Measurements from ENCODE around the gene ZBTB24.

Gene ZBTB24

GRCh38 chr6:109449064-109449794 is 33.8 kb downstream of the ZBTB24 start:
- DNase-seq, result no peak

GRCh38 chr6:109448615-109449014 is 34.4 kb downstream of the ZBTB24 start:
- no peak for DNase-seq

GRCh38 chr6:109447878-109448555 is 35.0 kb downstream of the ZBTB24 start:
- no peak for DNase-seq

- no peak for DNase-seq
These were observed 35.9 kb downstream of the ZBTB24 start for GRCh38 chr6:109447087-109447486.

GRCh38 chr6:109446541-109446940 is 36.5 kb downstream of the ZBTB24 start:
- no peak for DNase-seq

- DNase-seq, result no peak
These were observed 36.9 kb downstream of the ZBTB24 start for GRCh38 chr6:109446072-109446471.

- no peak for DNase-seq
These were observed 37.6 kb downstream of the ZBTB24 start for GRCh38 chr6:109445382-109445781.

- DNase-seq, result no peak
These were observed 39.5 kb downstream of the ZBTB24 start for GRCh38 chr6:109443425-109443950.

GRCh38 chr6:109442393-109442924 is 40.6 kb downstream of the ZBTB24 start:
- no peak for DNase-seq

- DNase-seq, result peak; percentile 55
These were observed 41.8 kb downstream of the ZBTB24 start for GRCh38 chr6:109441069-109441816.

- peak; percentile 86 for DNase-seq
These were observed 42.5 kb downstream of the ZBTB24 start, which contains the start of the genes PPIL6 and SMPD2 for GRCh38 chr6:109440331-109441068. Gene PPIL6, minus strand, starts transcription at chr6:109440628. Its CDS starts 38 bp downstream, at chr6:109440590. Gene SMPD2, plus strand, starts transcription at chr6:109440724. Its CDS starts 398 bp downstream, at chr6:109441122.

GRCh38 chr6:109436041-109436440 is 47.0 kb downstream of the ZBTB24 start:
- no peak for DNase-seq

- no peak for DNase-seq
These were observed 48.6 kb downstream of the ZBTB24 start for GRCh38 chr6:109434456-109434855.

- no peak for DNase-seq
These were observed 53.5 kb downstream of the ZBTB24 start for GRCh38 chr6:109429496-109429895.

GRCh38 chr6:109428889-109429477 is 54.0 kb downstream of the ZBTB24 start:
- no peak for DNase-seq

- no peak for DNase-seq
These were observed 58.1 kb downstream of the ZBTB24 start for GRCh38 chr6:109424946-109425345.

GRCh38 chr6:109421184-109421583 is 61.8 kb downstream of the ZBTB24 start:
- no peak for DNase-seq

GRCh38 chr6:109420751-109421150 is 62.3 kb downstream of the ZBTB24 start:
- DNase-seq, result no peak

- no peak for DNase-seq
These were observed 65.4 kb downstream of the ZBTB24 start for GRCh38 chr6:109417646-109418045.

Measured in CD4-positive, alpha-beta T cell treated with Interleukin-10 for 1 hour (primary cell).